GM20000 (cell line): Measurements from ENCODE around the gene MAD1L1.

ENCODE experiments used
- DNase-seq: peaks from one replicate; pipeline ENCODE4 v3.0.0; 2012; ENCODE audit warnings: low spot score
- TF ChIP-seq, protein P1 (sequence below): IDR thresholded peaks from 2 replicates; pipeline ENCODE4 v1.5.1; 2012; ENCODE audit warnings: mild to moderate bottlenecking, control low read depth; ENCODE audit errors: extremely low read depth, missing control alignments

The MAD1L1 gene

GRCh38 chr7:2245883-2246675, 13.3 kb upstream of the MAD1L1 start:
- no peak for DNase-seq

DNA sequence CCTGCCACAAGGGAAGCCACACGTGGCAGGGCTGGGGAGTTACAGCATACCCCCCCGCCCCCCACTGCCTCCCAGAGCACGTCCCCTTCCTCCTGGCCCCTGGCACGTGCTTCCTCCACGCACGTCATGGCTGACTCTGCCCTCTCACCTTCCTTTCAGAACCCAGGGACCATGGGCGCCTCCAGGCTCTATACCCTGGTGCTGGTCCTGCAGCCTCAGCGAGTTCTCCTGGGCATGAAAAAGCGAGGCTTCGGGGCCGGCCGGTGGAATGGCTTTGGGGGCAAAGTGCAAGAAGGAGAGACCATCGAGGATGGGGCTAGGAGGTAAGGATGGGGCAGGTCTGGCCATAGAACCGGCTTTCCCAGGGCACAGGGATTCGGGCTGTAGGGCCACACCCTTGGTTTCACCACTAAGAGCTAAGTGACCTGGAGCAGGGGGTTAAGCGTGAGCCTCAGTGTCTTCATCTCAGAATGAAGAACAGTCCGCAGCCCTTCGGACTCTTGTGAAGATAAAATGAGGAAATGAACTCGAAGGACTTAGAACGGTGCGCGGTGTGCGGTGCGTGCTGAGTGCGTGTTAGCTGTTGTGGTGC, 11.8 kb upstream of the MAD1L1 start:
- DNase-seq: no peak
- TF ChIP-seq, protein P1, sequence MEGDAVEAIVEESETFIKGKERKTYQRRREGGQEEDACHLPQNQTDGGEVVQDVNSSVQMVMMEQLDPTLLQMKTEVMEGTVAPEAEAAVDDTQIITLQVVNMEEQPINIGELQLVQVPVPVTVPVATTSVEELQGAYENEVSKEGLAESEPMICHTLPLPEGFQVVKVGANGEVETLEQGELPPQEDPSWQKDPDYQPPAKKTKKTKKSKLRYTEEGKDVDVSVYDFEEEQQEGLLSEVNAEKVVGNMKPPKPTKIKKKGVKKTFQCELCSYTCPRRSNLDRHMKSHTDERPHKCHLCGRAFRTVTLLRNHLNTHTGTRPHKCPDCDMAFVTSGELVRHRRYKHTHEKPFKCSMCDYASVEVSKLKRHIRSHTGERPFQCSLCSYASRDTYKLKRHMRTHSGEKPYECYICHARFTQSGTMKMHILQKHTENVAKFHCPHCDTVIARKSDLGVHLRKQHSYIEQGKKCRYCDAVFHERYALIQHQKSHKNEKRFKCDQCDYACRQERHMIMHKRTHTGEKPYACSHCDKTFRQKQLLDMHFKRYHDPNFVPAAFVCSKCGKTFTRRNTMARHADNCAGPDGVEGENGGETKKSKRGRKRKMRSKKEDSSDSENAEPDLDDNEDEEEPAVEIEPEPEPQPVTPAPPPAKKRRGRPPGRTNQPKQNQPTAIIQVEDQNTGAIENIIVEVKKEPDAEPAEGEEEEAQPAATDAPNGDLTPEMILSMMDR: no peak

More at GRCh38 chr7:2245883-2246675, 13.3 kb upstream of the MAD1L1 start:
- TF ChIP-seq, protein P1: no peak

DNA sequence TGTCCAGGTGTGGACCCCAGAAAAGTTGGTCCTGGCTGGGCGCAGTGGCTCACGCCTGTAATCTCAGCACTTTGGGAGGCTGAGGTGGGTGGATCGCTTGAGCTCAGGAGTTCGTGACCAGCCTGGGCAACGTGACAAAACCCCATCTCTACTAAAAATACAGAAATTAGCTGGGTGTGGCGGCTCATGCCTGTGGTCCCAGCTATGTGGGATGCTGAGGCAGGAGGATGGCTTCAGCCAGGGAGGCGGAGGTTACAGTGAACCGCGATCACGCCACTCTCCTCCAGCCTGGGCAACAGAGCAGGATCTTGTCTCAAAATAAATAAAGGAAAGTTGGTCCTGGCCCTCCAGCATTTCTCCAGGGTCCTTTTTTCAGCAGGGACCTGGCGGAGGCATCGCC, 10.7 kb upstream of the MAD1L1 start:
- TF ChIP-seq, protein P1: no peak
- no peak for DNase-seq

GRCh38 chr7:2242541-2243429, 10.0 kb upstream of the MAD1L1 start:
- no peak for DNase-seq
- TF ChIP-seq, protein P1: no peak

GRCh38 chr7:2241580-2242540, 9.1 kb upstream of the MAD1L1 start, which contains the start of the genes MRM2 and NUDT1:
MRM2 (minus strand) TSS chr7:2242205; CDS start chr7:2242169, 36 bp downstream.
NUDT1 (plus strand) TSS chr7:2242226; CDS start chr7:2244575, 2,349 bp downstream.
- TF ChIP-seq, protein P1: no peak

GRCh38 chr7:2239242-2239641, 6.5 kb upstream of the MAD1L1 start:
- DNase-seq: no peak
- TF ChIP-seq, protein P1: no peak

More at GRCh38 chr7:2241580-2242540, 9.1 kb upstream of the MAD1L1 start, which contains the start of the genes MRM2 and NUDT1:
- peak; percentile 92 for DNase-seq
